OCI-LY7 (cell line): ENCODE results near the gene HOXB3. TPM values are rescaled to one million over a fixed set of nuclear protein-coding genes. Genes with fewer than 3 reads are reported as not detected.

ENCODE experiments used
- BruUV-seq: library from RNA; stranded (reverse); fragments of 400-500 nt; replicated peaks from 2 replicates; lab custom pipeline; 2021; lab: Mats Ljungman, UMichigan
- CTCF ChIA-PET: fragments of 300-600 bp; sonication (Branson Sonifier 250); formaldehyde crosslinking; loops from one replicate; lab custom pipeline; 2022; ENCODE audit warnings: antibody characterized with exemption; ENCODE audit not compliant: unreplicated experiment; lab: Charles Lee
- POLR2A ChIA-PET: fragments of 300-600 bp; sonication (Branson Sonifier 250); formaldehyde crosslinking; loops from one replicate; lab custom pipeline; 2022; ENCODE audit warnings: antibody characterized with exemption; lab: Charles Lee
- DNase-seq: peaks from one replicate; pipeline ENCODE4 v3.0.0-alpha.2; 2015; ENCODE audit warnings: low spot score
- H2AFZ ChIP-seq: fragments of 200-600 bp; sonication (generic), shearing (Covaris generic); 2 replicates; pipeline ENCODE4 v1.6.1; 2014; ENCODE audit warnings: mild to moderate bottlenecking, antibody characterized with exemption, low read length, moderate library complexity
- H3K27ac ChIP-seq: fragments of 200-600 bp; sonication (generic); 2 replicates; pipeline ENCODE4 v1.5.1; 2014; ENCODE audit warnings: mixed run types, low read depth, mild to moderate bottlenecking, moderate library complexity, low read length, inconsistent platforms; ENCODE audit not compliant: poor library complexity, severe bottlenecking
- H3K36me3 ChIP-seq: fragments of 200-600 bp; sonication (generic); 2 replicates; pipeline ENCODE4 v1.6.1; 2014; ENCODE audit warnings: mild to moderate bottlenecking, antibody characterized with exemption, low read length, moderate library complexity, mixed read lengths; ENCODE audit not compliant: insufficient read depth
- H3K4me1 ChIP-seq: fragments of 200-600 bp; sonication (generic); 2 replicates; pipeline ENCODE4 v1.5.1; 2014; ENCODE audit warnings: mild to moderate bottlenecking, low read length; ENCODE audit not compliant: insufficient read depth, poor library complexity, severe bottlenecking
- H3K4me2 ChIP-seq: fragments of 200-600 bp; sonication (generic); 2 replicates; pipeline ENCODE4 v1.6.1; 2014; ENCODE audit warnings: mild to moderate bottlenecking, low read length
- H3K4me3 ChIP-seq: fragments of 200-600 bp; sonication (generic); 2 replicates; pipeline ENCODE4 v1.5.1; 2014; ENCODE audit warnings: mild to moderate bottlenecking, low read depth, low read length; ENCODE audit not compliant: poor library complexity, severe bottlenecking
- H3K79me2 ChIP-seq: fragments of 200-600 bp; sonication (generic); 2 replicates; pipeline ENCODE4 v1.6.1; 2016; ENCODE audit warnings: low read depth, mild to moderate bottlenecking, low read length, moderate library complexity, mixed read lengths; ENCODE audit not compliant: insufficient read depth
- H3K9me2 ChIP-seq: fragments of 200-600 bp; sonication (generic); 2 replicates; pipeline ENCODE4 v1.6.1; 2016; ENCODE audit warnings: mild to moderate bottlenecking, low read length, mixed read lengths; ENCODE audit not compliant: insufficient read depth
- H3K9me3 ChIP-seq: fragments of 200-600 bp; sonication (generic); 2 replicates; pipeline ENCODE4 v1.6.1; 2014; ENCODE audit warnings: mild to moderate bottlenecking, mixed run types, low read length, mixed read lengths
- H4K20me1 ChIP-seq: fragments of 200-600 bp; sonication (generic); 2 replicates; pipeline ENCODE4 v1.6.1; 2014; ENCODE audit warnings: mild to moderate bottlenecking, antibody characterized with exemption, low read length, moderate library complexity, mixed read lengths; ENCODE audit not compliant: insufficient read depth
- EZH2phosphoT487 ChIP-seq: fragments of 200-600 bp; sonication (generic); IDR thresholded peaks from 2 replicates; pipeline ENCODE4 v1.6.1; 2018; ENCODE audit warnings: low read depth, borderline replicate concordance, mild to moderate bottlenecking, mixed run types, antibody characterized with exemption, low read length, moderate library complexity, mixed read lengths
- intact Hi-C: fragments of 100-400 bp; cut with micrococcal nuclease; formaldehyde crosslinking; loops from one replicate; pipeline ENCODE4 v1.10.0; 2022; ENCODE audit not compliant: unreplicated experiment
- total RNA-seq, 2 experiments: library from RNA; depleted of rRNA in 1 of 2; stranded (reverse); fragments of >200 nt in 1 of 2; shearing (Covaris generic) in 1 of 2; gene quantifications; 2 replicates each; pipeline ENCODE4 v1.2.3, GENCODE V29; 2014 to 2022
- TF ChIP-seq, protein P1 (sequence below): fragments of 200-600 bp; sonication (generic); conservative IDR thresholded peaks from 2 replicates; pipeline ENCODE4 v1.5.1; 2014; ENCODE audit warnings: mild to moderate bottlenecking, antibody characterized with exemption, low read length, moderate library complexity, mixed read lengths

HOXB3 gene
- total RNA-seq, 2 experiments from 2014 or later, result 7.7 to 13.0 TPM

GRCh38 chr17:48565925-48566710 lies 23.9 kb downstream of the HOXB3 start:
- Histone ChIP-seq H3K4me1 (no peaks in the 10 kb centered on the region), H3K36me3 (no peaks in the 10 kb centered on the region), H3K79me2 (no peaks in the 10 kb centered on the region), H4K20me1 (no peaks in the 10 kb centered on the region), H3K4me2 (no peak overlapping the region), H3K9me2 (no peaks in the 10 kb centered on the region), H3K9me3 (no peaks in the 10 kb centered on the region), H2AFZ (no peak overlapping the region), H3K27ac (no peak overlapping the region), H3K4me3 (no peak overlapping the region)
- BruUV-seq, result no TSS peak
- CTCF ChIA-PET, result no interaction called here
- no peak for DNase-seq
- POLR2A ChIA-PET, result no interaction called here
- TF ChIP-seq EZH2phosphoT487, result no peak
- TF ChIP-seq, protein P1, sequence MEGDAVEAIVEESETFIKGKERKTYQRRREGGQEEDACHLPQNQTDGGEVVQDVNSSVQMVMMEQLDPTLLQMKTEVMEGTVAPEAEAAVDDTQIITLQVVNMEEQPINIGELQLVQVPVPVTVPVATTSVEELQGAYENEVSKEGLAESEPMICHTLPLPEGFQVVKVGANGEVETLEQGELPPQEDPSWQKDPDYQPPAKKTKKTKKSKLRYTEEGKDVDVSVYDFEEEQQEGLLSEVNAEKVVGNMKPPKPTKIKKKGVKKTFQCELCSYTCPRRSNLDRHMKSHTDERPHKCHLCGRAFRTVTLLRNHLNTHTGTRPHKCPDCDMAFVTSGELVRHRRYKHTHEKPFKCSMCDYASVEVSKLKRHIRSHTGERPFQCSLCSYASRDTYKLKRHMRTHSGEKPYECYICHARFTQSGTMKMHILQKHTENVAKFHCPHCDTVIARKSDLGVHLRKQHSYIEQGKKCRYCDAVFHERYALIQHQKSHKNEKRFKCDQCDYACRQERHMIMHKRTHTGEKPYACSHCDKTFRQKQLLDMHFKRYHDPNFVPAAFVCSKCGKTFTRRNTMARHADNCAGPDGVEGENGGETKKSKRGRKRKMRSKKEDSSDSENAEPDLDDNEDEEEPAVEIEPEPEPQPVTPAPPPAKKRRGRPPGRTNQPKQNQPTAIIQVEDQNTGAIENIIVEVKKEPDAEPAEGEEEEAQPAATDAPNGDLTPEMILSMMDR, result no peak
- intact Hi-C loops, result no loop called here

DNA sequence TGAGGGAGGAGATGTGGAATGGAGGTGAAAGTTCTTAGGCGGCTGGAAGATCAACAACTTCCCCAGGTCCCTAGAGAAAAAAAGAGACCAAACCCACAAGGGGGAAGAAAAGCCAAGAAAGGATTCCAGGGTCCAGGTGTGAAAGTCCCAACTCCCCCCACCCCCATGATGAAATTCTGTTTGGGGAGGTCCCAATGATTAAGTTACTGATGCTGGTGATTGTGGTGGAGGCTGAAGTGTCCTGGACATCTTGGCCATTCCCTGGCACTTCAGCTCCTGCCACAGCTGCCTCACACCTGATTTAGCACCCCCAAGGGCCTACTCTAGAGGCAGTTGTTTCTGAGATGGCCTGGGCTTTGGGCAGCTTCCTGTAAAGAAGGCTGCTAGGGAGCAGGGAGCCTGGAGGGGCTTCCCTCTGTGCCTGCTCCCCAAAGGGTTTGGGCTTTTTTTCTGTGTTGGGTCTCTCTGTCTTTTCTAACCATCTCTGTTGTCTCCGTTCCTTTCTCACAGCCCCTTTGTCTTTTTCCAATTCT lies 25.0 kb downstream of the HOXB3 start:
- H3K36me3 ChIP-seq, result no peaks in the 10 kb centered on the region
- H2AFZ ChIP-seq, result no peak overlapping the region
- intact Hi-C loops, result no loop called here
- no peaks in the 10 kb centered on the region for H3K9me2 ChIP-seq
- ChIA-PET POLR2A (no interaction called here), CTCF (no interaction called here)
- H3K79me2 ChIP-seq, result no peaks in the 10 kb centered on the region
- TF ChIP-seq, protein P1, result no peak
- no peak for TF ChIP-seq EZH2phosphoT487
- H4K20me1 ChIP-seq, result no peaks in the 10 kb centered on the region
- no TSS peak for BruUV-seq
- no peak overlapping the region for H3K27ac ChIP-seq
- H3K9me3 ChIP-seq, result no peaks in the 10 kb centered on the region
- H3K4me1 ChIP-seq, result no peaks in the 10 kb centered on the region
- DNase-seq, result no peak
- H3K4me2 ChIP-seq, result no peak overlapping the region
- no peak overlapping the region for H3K4me3 ChIP-seq
